ENCODE data around the gene FANCE. TPM values are rescaled to one million over a fixed set of nuclear protein-coding genes. Genes with fewer than 3 reads are reported as not detected.

FANCE gene
- polyA plus RNA-seq, 2 of the 4 experiments (the other 2 are of a cell fraction), result 3.1 to 3.5 TPM

GRCh38 chr6:35478259-35478658 is 26.1 kb downstream of the FANCE start:
- FAIRE-seq (no peak), DNase-seq (ENCODE audit: low read depth in 1 of 2, low spot score in 1 of 2) (no peak), ATAC-seq (no peak)
- 95% methylated on average over 7 of the region's 7 CpGs for WGBS (ENCODE audit: missing lambda C conversion rate)
- Histone ChIP-seq H3K4me3 (no peak overlapping the region), H3K4me1 (no peaks in the 10 kb centered on the region), H3K4me2 (no peak overlapping the region), H3K27ac (no peak overlapping the region), H3K9me3 (no peaks in the 10 kb centered on the region)
- ChIA-PET POLR2A (no interaction called here), CTCF (interaction anchor here (0.6 kb wide), 1 partner anchor 23 kb away, joined by 3 read pairs; no protein-coding TSS in a partner anchor)
- TF ChIP-seq NR3C1 (IDR thresholded peaks at IDR 0.05) (no peak), CHD4 (IDR thresholded peaks at IDR 0.05; ENCODE audit: borderline replicate concordance) (no peak), PHF8 (IDR thresholded peaks at IDR 0.05; ENCODE audit: borderline replicate concordance, low read depth) (no peak), RNF2 (IDR thresholded peaks at IDR 0.05; ENCODE audit: borderline replicate concordance, low read depth) (no peak), CBX2 (IDR thresholded peaks at IDR 0.05; ENCODE audit: borderline replicate concordance, low read depth) (no peak), MAZ (IDR thresholded peaks at IDR 0.05; ENCODE audit: borderline replicate concordance, low read depth, low read length) (no peak), KDM5A (IDR thresholded peaks at IDR 0.05) (no peak), EHMT2 (IDR thresholded peaks at IDR 0.05; ENCODE audit: low read depth) (no peak), TFCP2L1 (CRISPR knock-in tag; IDR thresholded peaks at IDR 0.05) (no peak), EHF (CRISPR knock-in tag; IDR thresholded peaks at IDR 0.05) (no peak)

- ChIA-PET POLR2A (no interaction called here), CTCF (no interaction called here)
- Histone ChIP-seq H3K4me1 (peaks cover 6% of the 10 kb centered on the region), H3K27ac (no peak overlapping the region), H3K4me3 (no peak overlapping the region), H3K4me2 (no peak overlapping the region), H3K9me3 (no peaks in the 10 kb centered on the region)
- TF ChIP-seq REST (IDR thresholded peaks at IDR 0.05) (no peak), SMC3 (IDR thresholded peaks at IDR 0.05) (no peak), ESRRA (IDR thresholded peaks at IDR 0.05; ENCODE audit: borderline replicate concordance, low read length) (no peak), CHD4 (IDR thresholded peaks at IDR 0.05; ENCODE audit: borderline replicate concordance) (no peak), EP300 (IDR thresholded peaks at IDR 0.05) (no peak), EHF (CRISPR knock-in tag; IDR thresholded peaks at IDR 0.05) (no peak), TFCP2L1 (CRISPR knock-in tag; IDR thresholded peaks at IDR 0.05) (no peak), FOXS1 (CRISPR knock-in tag; IDR thresholded peaks at IDR 0.05) (no peak), SREBF2 (IDR thresholded peaks at IDR 0.05) (no peak), ATOH8 (CRISPR knock-in tag; IDR thresholded peaks at IDR 0.05; ENCODE audit: low read depth) (no peak), MAZ (IDR thresholded peaks at IDR 0.05; ENCODE audit: borderline replicate concordance, low read depth, low read length) (no peak), JUN (IDR thresholded peaks at IDR 0.05) (no peak), ZC3H11A (IDR thresholded peaks at IDR 0.05) (no peak), NFE2L2 (conservative IDR thresholded peaks at IDR 0.05; ENCODE audit: low read length) (no peak), HMGXB4 (CRISPR knock-in tag; IDR thresholded peaks at IDR 0.05; ENCODE audit: borderline replicate concordance) (no peak), TP53 (CRISPR knock-in tag; IDR thresholded peaks at IDR 0.05) (no peak), RNF2 (IDR thresholded peaks at IDR 0.05; ENCODE audit: borderline replicate concordance, low read depth) (no peak)
- FAIRE-seq (no peak), DNase-seq (ENCODE audit: low read depth in 1 of 2, low spot score in 1 of 2) (no peak), ATAC-seq (no peak)
- WGBS (ENCODE audit: missing lambda C conversion rate), result 97% methylated on average over 12 of the region's 12 CpGs
Measured at GRCh38 chr6:35480176-35480575, 28.0 kb downstream of the FANCE start.

All from A549 (cell line).